GM21576 (cell line): ENCODE data around the gene BRPF1.

Source experiments
- ATAC-seq: cut with Tn5 transposase; IDR thresholded peaks from one replicate; pipeline ENCODE4 v1.9.1; 2021; ENCODE audit warnings: mild to moderate bottlenecking, moderate library complexity; ENCODE audit not compliant: unreplicated experiment

BRPF1 gene

DNA sequence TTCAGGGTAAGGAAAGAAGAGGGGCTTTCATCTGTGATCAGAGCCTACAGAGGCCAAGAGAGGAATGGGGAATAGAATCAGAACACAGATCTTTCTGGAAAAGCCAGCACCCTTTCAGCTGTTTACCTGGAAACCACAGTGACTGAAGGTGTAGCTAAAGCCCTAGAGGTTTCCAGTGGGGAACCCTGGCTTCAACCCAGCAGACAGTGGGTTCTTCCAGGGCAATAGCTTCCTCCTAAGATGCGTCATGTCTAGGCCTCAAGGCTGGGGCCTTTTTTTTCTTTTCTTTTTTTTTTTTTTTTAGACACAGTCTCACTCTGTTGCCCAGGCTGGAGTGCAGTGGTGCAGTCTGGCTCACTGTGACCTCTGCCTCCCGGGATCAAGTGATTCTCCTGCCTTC, 31.0 kb upstream of the BRPF1 start:
- ATAC-seq, result no peak

- ATAC-seq, result no peak
These were observed 30.5 kb upstream of the BRPF1 start for GRCh38 chr3:9701006-9701405.

DNA sequence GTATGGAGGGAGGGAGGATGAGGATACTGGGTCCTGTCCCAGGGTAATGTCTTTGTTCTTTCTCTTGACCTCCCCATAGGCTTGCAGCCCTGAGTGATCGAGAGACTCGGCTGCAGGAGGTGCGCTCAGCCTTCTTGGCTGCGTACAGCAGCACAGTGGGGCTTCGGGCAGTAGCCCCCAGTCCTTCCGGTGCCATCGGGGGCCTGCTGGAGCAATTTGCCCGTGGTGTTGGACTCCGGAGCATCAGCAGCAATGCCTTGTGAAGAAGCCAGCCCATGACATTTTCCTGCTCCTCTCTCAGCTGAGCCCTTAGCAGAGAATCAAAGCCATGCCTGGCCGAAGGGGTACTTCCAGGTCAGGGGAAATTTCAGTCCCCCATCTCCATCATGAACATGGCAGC, 29.8 kb upstream of the BRPF1 start:
- ATAC-seq, result no peak

DNA sequence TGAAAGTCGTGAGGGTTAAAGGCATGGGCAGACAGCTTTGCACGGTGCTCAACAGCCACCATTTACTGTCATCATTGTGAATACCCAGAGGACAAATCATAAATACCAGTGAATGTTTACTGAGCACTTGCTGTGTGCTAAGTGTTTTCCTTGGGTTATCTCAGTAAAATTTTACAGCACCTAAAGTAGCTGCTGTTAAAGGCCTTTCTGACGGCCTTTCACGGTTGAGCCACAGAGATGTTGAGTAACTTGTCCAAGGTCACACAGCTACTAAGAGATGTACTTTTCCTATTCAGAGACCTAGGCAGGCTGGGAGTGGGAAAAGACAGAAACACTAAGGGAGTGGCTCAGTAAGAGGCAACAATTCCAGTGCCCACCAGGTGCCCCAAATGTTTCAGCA, 28.3 kb upstream of the BRPF1 start:
- no peak for ATAC-seq

DNA sequence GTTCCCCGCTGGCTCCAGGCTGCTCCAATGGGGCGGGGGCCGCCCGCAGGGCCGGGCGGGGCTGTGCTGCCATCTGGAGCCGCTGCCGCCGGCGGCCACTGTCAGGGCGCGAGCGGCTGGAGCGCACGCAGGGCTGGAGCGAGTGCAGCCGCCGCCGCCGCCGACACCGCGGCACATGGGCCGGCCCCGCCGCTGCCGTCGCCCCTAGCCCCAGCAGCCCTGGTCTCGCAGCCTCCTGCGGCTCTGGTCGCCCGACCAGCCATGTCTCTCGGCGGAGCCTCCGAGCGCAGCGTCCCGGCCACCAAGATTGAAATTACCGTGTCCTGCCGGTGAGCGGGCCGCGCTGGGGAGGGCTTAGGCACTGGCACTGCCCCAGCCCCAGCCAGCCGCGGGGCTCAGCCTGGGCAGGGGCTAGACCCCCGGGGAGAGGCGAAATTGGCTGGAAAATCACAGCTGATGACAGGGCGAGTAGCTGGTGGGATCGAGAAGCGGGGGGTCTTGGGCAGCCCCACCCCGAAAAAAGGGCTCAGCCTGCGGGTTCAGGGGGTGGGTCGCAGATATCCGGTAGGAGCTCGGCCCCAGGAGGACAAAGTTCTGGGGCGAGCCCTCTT, 27.7 kb upstream of the BRPF1 start, which contains the start of gene CPNE9:
TSS of gene CPNE9 (plus strand) at position 98 of the 611 bp plus-strand sequence. CDS start at position 262, 164 bp downstream.
- no peak for ATAC-seq

DNA sequence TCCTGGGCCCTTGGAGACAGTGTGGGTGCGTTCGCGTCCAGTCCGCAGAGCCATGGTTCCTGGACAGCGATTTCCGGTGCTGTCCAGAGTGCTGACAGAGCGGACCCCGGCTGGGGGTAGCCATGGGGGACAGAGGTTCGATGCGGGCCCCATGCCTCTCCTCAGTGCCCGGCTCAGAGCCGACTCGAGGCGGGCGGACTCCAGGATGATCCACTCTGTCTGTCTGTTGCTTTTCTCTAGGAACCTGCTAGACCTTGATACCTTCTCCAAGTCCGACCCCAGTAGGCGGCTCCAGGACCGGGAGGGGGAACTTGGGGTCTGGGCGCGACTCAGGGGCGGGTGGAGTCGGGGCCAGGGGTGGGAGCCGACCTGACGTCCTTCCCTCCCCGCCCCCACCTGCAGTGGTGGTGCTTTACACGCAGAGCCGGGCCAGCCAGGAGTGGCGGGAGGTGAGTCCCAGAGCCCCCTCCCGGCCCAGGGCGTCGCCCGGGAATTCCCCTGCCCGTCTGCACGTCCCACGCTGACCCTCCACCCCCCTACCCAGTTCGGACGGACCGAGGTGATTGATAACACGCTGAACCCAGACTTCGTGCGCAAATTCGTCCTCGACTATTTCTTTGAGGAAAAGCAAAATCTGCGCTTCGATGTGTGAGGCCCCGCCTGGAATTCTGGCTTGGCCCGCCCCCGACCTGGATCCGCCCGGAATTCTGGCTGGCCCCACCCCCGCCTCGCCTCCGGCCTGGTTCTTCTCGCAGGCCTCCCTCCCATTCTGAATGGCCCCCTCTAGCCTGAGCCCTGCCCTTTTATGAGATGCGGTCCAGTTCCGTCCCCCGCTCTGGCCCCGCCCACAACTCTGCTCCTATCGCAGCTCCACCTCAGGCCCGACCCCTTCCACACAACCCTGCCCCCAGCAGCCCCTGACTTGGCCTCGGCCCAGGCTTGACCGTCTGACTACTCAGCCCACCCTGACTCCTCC, 26.9 kb upstream of the BRPF1 start:
- ATAC-seq, result no peak

- no peak for ATAC-seq
These were observed 21.3 kb upstream of the BRPF1 start for GRCh38 chr3:9710174-9710739.

GRCh38 chr3:9712415-9712814, 19.1 kb upstream of the BRPF1 start:
- ATAC-seq, result no peak

- ATAC-seq, result no peak
These were observed 18.4 kb upstream of the BRPF1 start for GRCh38 chr3:9713142-9713541.

DNA sequence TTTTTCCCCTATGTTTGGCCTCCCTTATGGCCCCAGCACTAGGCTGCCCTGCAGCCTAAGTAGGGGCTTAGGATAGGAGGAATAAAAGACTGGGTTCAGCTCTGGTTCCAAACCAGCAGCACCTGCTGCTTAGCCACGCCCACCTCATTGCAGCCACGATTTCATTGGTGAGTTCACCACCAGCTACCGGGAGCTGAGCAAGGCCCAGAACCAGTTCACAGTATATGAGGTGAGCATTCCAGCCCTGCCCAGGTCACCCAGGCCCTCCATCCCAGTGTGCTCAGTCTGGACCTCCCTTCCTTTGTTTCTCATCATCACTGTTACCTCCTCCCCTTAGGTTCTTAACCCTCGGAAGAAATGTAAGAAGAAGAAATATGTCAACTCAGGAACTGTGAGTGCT, 16.4 kb upstream of the BRPF1 start:
- ATAC-seq, result no peak

DNA sequence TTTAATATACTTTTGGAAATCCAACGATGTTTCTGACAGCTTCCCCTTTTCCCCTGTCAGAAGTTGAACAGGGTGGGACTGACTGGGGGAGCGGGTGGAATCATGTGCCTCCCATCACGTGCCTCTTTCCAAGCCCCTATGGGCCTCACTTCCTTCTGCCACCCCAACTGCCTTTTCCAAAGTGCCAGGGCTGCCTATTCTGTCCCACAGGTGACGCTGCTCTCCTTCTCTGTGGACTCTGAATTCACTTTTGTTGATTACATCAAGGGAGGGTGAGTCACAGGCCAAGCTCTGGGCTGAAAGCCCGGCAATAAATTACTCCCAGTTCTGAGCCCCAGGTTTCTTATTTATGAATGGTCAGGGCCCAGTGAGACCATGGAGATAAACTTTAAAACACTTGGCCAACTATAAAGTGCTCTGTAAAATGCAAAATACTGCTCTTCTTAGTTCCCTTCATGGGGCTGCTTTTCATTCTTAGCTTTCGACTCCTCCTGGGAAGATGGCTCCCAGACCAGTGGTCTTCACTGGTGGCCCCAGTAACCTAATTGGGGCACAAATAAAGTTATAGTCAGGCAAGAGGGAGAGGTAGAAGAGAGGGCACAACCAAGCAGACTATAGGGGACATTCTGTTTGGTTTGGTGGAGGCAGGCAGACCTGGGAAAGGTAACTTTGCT, 15.6 kb upstream of the BRPF1 start:
- no peak for ATAC-seq

- ATAC-seq, result no peak
These were observed 14.6 kb upstream of the BRPF1 start for GRCh38 chr3:9716801-9717555.

- ATAC-seq, result no peak
These were observed 14.0 kb upstream of the BRPF1 start for GRCh38 chr3:9717563-9717962.

- no peak for ATAC-seq
These were observed 13.4 kb upstream of the BRPF1 start for GRCh38 chr3:9718118-9718517.

DNA sequence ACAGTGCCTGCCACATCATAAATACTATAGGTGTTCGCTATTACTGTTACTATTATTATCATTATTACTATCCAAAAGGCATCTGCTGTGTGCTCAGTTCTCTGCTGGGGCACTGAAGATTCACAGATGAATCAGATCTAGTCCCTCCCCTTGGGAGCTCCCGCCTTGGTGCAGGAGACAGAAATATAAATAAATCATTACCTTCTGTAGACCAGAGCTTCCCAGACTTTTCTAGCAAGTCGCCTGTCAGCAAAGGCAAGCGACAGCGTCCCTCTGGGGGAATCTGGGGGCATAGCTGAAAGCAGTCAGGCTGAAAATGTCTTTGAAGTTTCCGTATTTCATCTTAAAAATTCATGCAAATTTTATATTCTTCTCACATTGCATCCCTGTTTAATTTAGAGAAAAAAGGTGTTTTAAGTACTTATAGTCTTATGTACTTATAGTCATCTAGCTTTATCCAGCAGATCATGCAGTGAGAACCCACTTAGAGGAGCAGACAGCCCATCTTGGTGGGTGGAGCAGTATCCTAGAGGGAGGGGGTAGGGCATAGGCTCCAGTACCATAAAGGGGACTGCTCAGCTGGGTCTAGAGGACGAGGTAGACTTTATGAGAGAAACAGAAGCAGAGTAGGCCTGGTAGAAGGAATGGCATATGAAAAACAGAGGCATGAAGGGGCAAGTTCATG, 10.4 kb upstream of the BRPF1 start:
- ATAC-seq, result no peak

- ATAC-seq, result no peak
These were observed 9.9 kb upstream of the BRPF1 start for GRCh38 chr3:9721700-9722060.

- no peak for ATAC-seq
These were observed 5.6 kb upstream of the BRPF1 start for GRCh38 chr3:9725775-9726515.

DNA sequence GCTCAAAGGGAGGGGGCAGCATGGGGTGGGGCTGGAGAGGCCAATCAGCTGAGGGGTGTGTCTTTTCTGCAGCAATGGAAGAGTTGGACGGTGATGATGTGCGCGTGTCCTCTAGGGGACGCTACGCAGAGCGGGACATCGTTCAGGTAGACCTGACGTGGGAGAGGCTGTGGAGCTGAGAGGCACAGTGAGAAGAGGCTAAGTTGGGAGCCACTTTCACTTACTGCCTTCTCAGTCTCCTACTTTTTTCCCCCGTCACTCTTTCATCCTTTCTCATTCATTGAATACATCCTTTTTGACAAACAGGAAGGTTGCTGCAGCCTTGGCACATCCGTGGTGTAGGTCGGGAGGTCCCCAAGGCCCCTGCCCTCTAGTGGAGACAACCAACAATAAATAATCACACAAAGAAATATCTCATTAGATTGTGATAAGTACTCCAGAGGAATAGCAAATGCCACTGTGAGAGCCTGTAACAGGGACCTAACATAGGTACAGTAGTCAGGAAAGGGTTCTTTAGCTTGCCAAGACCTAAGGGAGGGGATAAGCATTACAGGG, 4.4 kb upstream of the BRPF1 start:
- no peak for ATAC-seq

GRCh38 chr3:9727743-9728142, 3.8 kb upstream of the BRPF1 start:
- ATAC-seq, result no peak
